Endodermal cell (in vitro differentiated cells): ENCODE measurements around the gene GNA12. TPM values are rescaled to one million over a fixed set of nuclear protein-coding genes. Genes with fewer than 3 reads are reported as not detected.
A peak's percentile ranks its signal among the peaks of the same experiment; 100 is the strongest.

Source experiments
- DNase-seq: peaks from one replicate; pipeline ENCODE4 v3.0.0-alpha.2; 2017
- H3K27ac ChIP-seq: 2 replicates; pipeline ENCODE4 v1.5.1; 2013; ENCODE audit warnings: mild to moderate bottlenecking, low read depth, low read length, moderate library complexity
- H3K27me3 ChIP-seq: 2 replicates; pipeline ENCODE4 v1.6.1; 2013; ENCODE audit warnings: mild to moderate bottlenecking, low read length, moderate library complexity; ENCODE audit not compliant: insufficient read depth, control insufficient read depth, poor library complexity, severe bottlenecking
- H3K36me3 ChIP-seq: 2 replicates; pipeline ENCODE4 v1.7.0; 2013; ENCODE audit warnings: mild to moderate bottlenecking, low read length, moderate library complexity; ENCODE audit not compliant: control insufficient read depth, insufficient read depth
- H3K4me1 ChIP-seq: one replicate; pipeline ENCODE4 v1.7.0; 2013; ENCODE audit warnings: low read length; ENCODE audit not compliant: control insufficient read depth, insufficient read depth
- H3K4me3 ChIP-seq: 2 replicates; pipeline ENCODE4 v1.5.1; 2013; ENCODE audit warnings: mild to moderate bottlenecking, low read length, moderate library complexity
- H3K9ac ChIP-seq: 2 replicates; pipeline ENCODE4 v1.6.1; 2013; ENCODE audit warnings: mild to moderate bottlenecking, low read length, moderate library complexity; ENCODE audit not compliant: poor library complexity, severe bottlenecking; ENCODE audit errors: extremely low read depth
- H3K9me3 ChIP-seq: 2 replicates; pipeline ENCODE4 v1.6.1; 2013; ENCODE audit warnings: mild to moderate bottlenecking, low read length, moderate library complexity; ENCODE audit not compliant: control insufficient read depth
- H3K27ac Mint-ChIP-seq: 2 replicates; pipeline ENCODE4 v1.8.0; 2020; ENCODE audit warnings: mixed read lengths
- H3K27me3 Mint-ChIP-seq: 2 replicates; pipeline ENCODE4 v1.8.0; 2021; ENCODE audit warnings: mild to moderate bottlenecking, mixed read lengths; ENCODE audit not compliant: insufficient read depth
- H3K36me3 Mint-ChIP-seq: 2 replicates; pipeline ENCODE4 v1.8.0; 2020; ENCODE audit warnings: low read depth, mixed read lengths
- H3K4me1 Mint-ChIP-seq: 2 replicates; pipeline ENCODE4 v1.8.0; 2020; ENCODE audit warnings: mixed read lengths
- H3K4me3 Mint-ChIP-seq: 2 replicates; pipeline ENCODE4 v1.8.0; 2020; ENCODE audit warnings: mild to moderate bottlenecking, moderate library complexity, mixed read lengths
- H3K9me3 Mint-ChIP-seq: 2 replicates; pipeline ENCODE4 v1.8.0; 2020; ENCODE audit warnings: mild to moderate bottlenecking, mixed read lengths
- WGBS, 2 experiments: methylation state at CpG; one replicate each; pipeline versions ENCODE4 v1.1.5 to v1.1.7; 2013; ENCODE audit warnings: missing lambda C conversion rate in 2 of 2, mixed read lengths in 1 of 2; ENCODE audit not compliant: insufficient coverage in 1 of 2, insufficient read length in 1 of 2; 5-methylcytosine and 5-hydroxymethylcytosine counted together
- total RNA-seq, 2 donors: library from RNA; stranded (reverse); fragmentation: NEBNext Ultra II Directional in 1 of 2; extraction: Animal tissue kit (Norgen Biotek cat#: 25700) in 1 of 2; gene quantifications; 2 replicates in 1 of 2; 3 replicates in 1 of 2; pipeline ENCODE4 v1.2.1, GENCODE V29; 2021
- TF ChIP-seq, protein P1 (sequence below): fragments of 200-600 bp; sonication (generic); conservative IDR thresholded peaks from 2 replicates; pipeline ENCODE4 v1.5.0; 2021; ENCODE audit warnings: antibody characterized with exemption, mild to moderate bottlenecking

Gene GNA12
- total RNA-seq, 2 donors from 2014 or later: 55.0 to 64.7 TPM

DNA sequence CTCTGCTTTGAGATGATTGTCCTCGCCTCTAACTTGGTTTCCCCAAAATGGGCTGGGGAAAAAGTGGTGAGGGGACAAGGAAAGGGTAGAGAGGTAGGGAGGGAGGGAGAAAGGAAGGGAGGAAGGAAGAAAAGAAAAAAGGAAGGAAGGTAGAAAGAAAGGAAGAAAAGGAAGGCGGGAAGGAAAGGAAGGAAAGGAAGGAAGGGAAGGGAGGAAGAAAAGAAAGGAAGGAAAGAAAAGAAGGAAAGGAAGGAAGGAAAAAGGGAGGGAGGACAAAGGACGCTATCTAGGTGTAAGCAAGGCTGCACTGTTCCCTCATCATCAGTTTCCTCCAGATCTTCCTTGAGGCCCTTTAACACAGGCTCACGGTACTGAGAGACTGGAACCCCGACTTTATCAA is 2.2 kb downstream of the GNA12 start:
- H3K27me3 Mint-ChIP-seq: no peaks in the 10 kb centered on the region
- H3K27ac Mint-ChIP-seq: no peak overlapping the region
- H3K27ac ChIP-seq: no peak overlapping the region
- H3K36me3 Mint-ChIP-seq: peaks cover 40% of the 10 kb centered on the region
- H3K9me3 ChIP-seq: no peaks in the 10 kb centered on the region
- no peak overlapping the region for H3K9ac ChIP-seq
- peak overlapping the region; percentile 83 for H3K4me3 ChIP-seq
- H3K4me3 Mint-ChIP-seq: peak overlapping the region; percentile 75
- H3K4me1 ChIP-seq: peaks cover 8% of the 10 kb centered on the region
- H3K4me1 Mint-ChIP-seq: peaks cover 20% of the 10 kb centered on the region
- TF ChIP-seq, protein P1, sequence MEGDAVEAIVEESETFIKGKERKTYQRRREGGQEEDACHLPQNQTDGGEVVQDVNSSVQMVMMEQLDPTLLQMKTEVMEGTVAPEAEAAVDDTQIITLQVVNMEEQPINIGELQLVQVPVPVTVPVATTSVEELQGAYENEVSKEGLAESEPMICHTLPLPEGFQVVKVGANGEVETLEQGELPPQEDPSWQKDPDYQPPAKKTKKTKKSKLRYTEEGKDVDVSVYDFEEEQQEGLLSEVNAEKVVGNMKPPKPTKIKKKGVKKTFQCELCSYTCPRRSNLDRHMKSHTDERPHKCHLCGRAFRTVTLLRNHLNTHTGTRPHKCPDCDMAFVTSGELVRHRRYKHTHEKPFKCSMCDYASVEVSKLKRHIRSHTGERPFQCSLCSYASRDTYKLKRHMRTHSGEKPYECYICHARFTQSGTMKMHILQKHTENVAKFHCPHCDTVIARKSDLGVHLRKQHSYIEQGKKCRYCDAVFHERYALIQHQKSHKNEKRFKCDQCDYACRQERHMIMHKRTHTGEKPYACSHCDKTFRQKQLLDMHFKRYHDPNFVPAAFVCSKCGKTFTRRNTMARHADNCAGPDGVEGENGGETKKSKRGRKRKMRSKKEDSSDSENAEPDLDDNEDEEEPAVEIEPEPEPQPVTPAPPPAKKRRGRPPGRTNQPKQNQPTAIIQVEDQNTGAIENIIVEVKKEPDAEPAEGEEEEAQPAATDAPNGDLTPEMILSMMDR: no peak
- peaks cover 30% of the 10 kb centered on the region for H3K36me3 ChIP-seq
- DNase-seq: no peak
- 90 to 100% methylated on average over 4 to 5 of the region's 5 CpGs for WGBS, 2 experiments
- no peaks in the 10 kb centered on the region for H3K27me3 ChIP-seq
- no peaks in the 10 kb centered on the region for H3K9me3 Mint-ChIP-seq

DNA sequence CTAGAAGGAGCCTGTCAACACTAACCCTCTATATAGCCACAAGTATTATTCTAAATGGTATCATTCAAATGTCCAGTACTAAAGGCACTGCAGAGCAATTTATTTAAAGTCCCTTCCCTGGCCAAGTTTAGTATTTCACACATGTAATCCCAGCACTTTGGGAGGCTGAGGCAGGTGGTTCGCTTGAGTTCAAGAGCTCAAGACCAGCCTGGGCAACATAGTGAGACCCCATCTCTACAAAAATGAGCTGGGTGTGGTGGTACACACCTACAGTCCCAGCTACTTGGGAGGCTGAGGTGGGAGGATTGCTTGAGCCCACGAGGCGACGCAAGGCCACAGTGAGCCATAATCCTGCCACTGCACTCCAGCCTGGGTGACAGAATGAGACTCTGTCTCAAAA is 3.6 kb downstream of the GNA12 start:
- Histone ChIP-seq H3K27me3 (no peaks in the 10 kb centered on the region), H3K4me1 (peaks cover 8% of the 10 kb centered on the region), H3K9me3 (no peaks in the 10 kb centered on the region), H3K4me3 (no peak overlapping the region), H3K36me3 (peaks cover 38% of the 10 kb centered on the region), H3K9ac (no peak overlapping the region), H3K27ac (no peak overlapping the region)
- Mint-ChIP-seq H3K4me1 (peaks cover 19% of the 10 kb centered on the region), H3K27ac (no peak overlapping the region), H3K9me3 (no peaks in the 10 kb centered on the region), H3K36me3 (peaks cover 49% of the 10 kb centered on the region), H3K27me3 (no peaks in the 10 kb centered on the region), H3K4me3 (no peak overlapping the region)
- 92 to 100% methylated on average over 1 to 4 of the region's 4 CpGs for WGBS, 2 experiments
- TF ChIP-seq, protein P1: no peak
- no peak for DNase-seq

DNA sequence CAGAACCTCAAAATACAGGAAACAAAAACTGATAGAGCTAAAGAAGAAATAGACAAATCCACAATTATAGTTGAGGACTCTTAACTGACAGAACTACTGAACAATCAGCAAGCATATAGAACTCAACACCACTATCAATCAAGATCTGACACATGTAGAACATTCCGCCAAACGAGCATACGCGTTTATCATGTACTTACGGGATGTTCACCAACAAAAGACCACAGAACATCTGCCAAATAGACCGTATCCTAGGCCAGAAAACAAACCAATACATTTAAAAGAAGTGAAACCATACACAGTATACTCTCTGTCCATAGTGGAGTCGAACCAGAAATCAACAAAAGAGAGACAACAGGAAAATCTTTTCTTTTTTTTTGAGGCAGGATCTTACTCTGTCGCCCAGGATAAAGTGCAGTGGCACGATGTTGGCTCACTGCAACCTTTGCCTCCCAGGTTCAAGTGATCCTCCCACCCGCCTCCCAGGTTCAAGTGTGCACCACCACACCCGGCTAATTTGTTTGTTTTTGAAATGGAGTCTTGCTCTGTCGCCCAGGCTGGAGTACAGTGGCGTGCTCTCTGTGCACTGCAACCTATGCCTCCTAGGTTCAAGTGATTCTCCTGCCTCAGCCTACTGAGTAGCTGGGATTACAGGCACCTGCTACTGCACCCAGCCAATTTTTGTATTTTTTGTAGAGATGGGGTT is 5.1 kb downstream of the GNA12 start:
- Mint-ChIP-seq H3K27ac (no peak overlapping the region), H3K9me3 (no peaks in the 10 kb centered on the region), H3K36me3 (peaks cover 55% of the 10 kb centered on the region), H3K27me3 (no peaks in the 10 kb centered on the region), H3K4me1 (peaks cover 21% of the 10 kb centered on the region), H3K4me3 (no peak overlapping the region)
- WGBS, 2 experiments: 95 to 97% methylated on average over 11 to 13 of the region's 13 CpGs
- TF ChIP-seq, protein P1: no peak
- DNase-seq: no peak
- Histone ChIP-seq H3K4me1 (peaks cover 8% of the 10 kb centered on the region), H3K9ac (no peak overlapping the region), H3K9me3 (no peaks in the 10 kb centered on the region), H3K36me3 (peaks cover 52% of the 10 kb centered on the region), H3K4me3 (no peak overlapping the region), H3K27me3 (no peaks in the 10 kb centered on the region), H3K27ac (no peak overlapping the region)
